Measurements from ENCODE around the gene MEF2D.

The MEF2D gene

DNA sequence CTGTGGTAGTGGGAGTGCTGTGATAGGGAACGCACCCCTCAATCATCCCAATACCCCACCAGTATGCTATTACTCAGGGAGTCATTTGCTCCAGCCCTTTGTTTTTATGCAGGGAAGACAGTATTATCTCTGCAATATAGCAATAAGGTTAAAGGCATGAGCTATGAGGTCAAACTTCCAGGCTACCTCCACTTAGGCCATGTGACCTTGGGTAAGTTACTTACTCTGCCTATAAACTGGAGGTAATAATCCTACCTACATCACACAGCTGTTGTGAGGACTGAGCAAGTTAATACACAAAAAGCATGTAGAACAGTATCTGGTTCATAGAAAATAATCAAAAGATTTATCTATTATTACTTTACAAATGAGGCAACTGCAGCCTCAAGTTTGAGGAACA lies 30.1 kb downstream of the MEF2D start:
- no peak for TF ChIP-seq POLR2A (IDR thresholded peaks at IDR 0.05; ENCODE audit: low read depth, low read length)
- FAIRE-seq (no peak), DNase-seq (ENCODE audit: insufficient read length, low spot score) (no peak)

DNA sequence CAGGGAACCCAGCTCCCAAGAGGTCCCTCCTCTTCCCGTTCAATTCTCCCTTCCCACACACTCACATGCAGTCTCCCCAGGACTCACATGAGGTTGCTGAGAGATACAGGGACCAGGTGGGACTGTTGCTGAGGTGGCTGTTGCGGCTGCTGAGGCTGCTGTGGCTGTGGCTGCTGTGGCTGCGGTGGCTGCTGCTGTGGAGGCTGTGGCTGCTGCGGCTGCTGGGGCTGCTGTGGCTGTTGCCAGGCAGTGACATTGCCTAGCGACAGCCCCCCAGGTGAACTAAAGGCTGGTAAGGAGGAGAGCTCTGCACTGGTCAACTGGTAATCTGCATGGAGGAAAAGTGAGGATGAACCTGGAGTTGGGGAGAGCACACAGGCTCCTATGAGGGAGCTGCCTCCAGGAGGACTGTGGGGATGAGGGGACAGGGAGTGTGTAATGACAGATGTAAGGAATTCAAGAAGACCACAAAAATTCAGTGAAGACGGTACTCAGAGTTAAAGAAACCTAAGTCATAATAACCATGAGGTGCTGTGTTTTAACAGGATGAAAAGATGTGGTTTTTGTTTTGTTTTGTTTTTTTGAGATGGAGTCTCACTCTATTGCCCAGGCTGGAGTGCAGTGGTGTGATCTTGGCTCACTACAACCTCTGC lies 31.8 kb downstream of the MEF2D start:
- no peak for DNase-seq (ENCODE audit: insufficient read length, low spot score)
- TF ChIP-seq POLR2A (IDR thresholded peaks at IDR 0.05; ENCODE audit: low read depth, low read length) = no peak

DNA sequence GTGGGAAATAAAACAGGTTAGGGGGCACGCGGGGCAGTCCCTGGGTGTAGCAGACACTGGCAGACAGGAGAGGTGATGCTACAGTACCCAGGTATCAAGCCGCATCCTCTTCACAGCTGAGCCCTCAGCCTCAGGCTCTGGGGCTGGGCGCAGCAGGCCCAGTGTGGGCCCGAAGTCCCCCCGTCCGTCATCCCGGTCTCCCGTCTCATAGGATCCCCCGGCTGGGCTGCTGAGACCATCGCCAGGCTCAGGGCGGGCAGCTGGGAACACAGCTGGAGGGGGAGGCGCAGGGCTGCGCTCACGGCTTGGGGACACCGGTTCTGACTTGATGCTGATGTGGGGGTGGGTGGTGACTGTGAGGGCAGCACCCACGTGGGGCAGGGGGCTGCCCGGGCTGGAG lies 32.7 kb downstream of the MEF2D start:
- FAIRE-seq = no peak
- no peak for DNase-seq (ENCODE audit: insufficient read length, low spot score)
- TF ChIP-seq POLR2A (IDR thresholded peaks at IDR 0.05; ENCODE audit: low read depth, low read length) = no peak

More for the DNA sequence above, 31.8 kb downstream of the MEF2D start:
- no peak for FAIRE-seq

DNA sequence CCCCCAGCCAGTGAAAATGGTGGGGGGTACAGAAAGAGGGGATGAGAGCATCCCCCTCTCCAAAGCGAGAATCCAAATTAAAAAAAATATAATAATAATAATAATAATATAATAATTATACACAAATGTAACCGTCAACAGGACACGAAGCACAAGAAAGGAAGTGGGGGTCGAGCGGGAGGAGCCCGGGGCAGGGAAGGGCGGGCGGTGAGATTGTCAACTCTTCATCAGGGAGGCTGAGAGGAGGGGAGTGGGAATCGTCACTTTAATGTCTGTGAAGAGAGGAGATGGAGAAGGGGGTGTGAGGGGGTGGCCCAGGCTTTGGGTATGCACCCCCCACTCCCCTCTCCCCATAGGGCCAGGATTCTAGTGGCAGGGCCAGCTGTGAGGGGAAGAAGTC lies 33.2 kb downstream of the MEF2D start:
- no peak for TF ChIP-seq POLR2A (IDR thresholded peaks at IDR 0.05; ENCODE audit: low read depth, low read length)
- DNase-seq (ENCODE audit: insufficient read length, low spot score) (no peak), FAIRE-seq (no peak)

DNA sequence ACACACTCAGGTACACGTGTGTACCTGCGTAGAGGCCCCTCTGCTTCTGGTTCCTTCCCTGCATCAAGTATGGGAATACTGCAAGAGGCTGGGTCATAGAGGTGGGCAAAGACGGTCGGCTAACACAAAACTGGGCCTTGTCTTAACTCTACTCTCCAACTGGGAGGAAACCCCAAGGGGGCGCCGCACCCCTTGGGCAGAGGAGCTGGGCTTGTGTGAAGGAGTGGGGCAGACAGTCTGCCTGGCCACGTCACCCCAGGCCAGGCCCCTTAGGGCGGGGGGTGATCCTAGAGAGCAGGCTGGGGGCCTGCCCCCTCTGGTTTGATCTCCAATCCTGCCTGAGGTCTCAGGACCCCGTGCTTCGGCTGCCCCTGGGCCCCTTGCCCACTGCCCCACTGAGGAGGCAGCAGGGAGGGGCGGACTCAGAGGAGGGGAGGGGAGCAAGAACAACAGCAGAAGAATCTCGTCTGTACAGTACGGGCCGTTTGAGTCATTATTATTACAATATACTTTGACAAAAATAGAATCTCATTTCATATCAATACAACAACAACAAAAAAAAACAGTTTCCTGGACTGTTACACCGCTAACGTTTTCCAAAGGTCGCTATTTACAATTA lies 34.7 kb downstream of the MEF2D start:
- no peak for TF ChIP-seq POLR2A (IDR thresholded peaks at IDR 0.05; ENCODE audit: low read depth, low read length)
- FAIRE-seq = no peak
- no peak for DNase-seq (ENCODE audit: insufficient read length, low spot score)

DNA sequence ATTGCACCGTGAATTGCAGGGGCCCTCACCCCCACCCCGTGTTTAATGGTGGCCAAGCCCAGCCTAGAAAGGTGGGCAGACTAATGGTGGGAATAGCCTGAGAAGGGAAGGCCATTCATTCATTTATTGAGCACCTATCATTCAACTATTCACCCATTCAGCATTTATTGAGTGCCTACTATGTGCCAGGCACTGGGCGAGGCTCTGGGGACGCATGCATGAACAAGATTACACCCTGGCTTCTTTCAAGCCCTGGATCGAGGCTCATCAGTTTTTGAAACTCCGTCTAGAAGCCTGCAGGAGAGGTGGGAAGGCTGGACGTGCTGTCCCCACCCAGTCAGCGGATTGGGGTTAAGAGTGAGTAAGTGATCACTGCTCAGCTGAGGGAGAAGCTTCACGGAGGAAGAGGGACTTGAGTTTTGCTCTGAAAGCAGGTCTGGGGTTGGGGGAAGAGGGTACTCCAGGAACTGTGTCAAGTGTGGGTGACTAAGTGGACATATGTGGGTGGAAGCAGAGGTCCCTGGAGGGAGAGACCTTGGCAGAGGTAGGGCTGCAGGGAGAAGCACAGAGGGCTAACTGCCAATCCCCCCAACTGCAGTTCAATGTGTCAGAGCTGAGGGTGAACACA lies 35.6 kb downstream of the MEF2D start:
- no peak for FAIRE-seq
- TF ChIP-seq POLR2A (IDR thresholded peaks at IDR 0.05; ENCODE audit: low read depth, low read length) = no peak
- DNase-seq (ENCODE audit: insufficient read length, low spot score) = no peak

DNA sequence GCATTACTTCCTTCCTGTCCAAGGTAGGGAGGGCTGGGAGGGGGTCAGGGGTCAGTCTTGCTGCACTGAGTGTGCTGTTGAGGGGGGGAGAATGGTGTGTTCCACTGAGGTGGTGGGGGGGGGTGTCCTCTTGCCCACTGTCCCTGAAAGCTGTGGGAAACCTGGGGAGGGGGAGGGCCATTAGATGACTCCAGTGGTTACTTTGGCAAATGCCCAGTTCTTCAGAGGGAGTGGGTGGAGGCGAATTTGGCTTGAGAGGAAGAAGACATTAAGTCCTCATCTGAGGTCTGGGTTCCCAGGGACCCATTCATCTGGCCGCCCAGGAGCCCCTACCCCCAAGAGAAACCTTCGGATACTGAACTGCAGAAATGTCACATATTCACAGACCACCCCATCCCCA lies 36.2 kb downstream of the MEF2D start:
- DNase-seq (ENCODE audit: insufficient read length, low spot score) (no peak), FAIRE-seq (no peak)
- TF ChIP-seq POLR2A (IDR thresholded peaks at IDR 0.05; ENCODE audit: low read depth, low read length) = no peak

DNA sequence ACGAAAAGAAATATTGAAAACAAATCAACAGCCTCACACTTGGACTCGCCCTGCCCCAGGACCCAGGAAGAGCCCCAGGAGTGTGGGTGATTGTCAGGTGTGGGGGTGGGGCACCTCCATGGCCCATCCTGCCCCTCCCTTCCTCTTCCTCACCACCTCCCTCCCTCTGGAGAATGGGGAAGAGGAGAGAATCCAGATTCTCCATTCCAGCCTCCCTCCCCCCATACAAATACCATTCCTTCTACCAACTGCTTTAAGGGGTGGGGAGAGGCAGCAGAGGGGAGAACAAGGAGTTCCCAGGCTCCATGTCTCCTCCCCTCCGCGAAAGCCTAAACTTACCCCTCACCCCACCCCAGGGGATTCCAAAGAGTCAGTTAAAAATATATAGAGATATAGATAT lies 36.7 kb downstream of the MEF2D start:
- no peak for DNase-seq (ENCODE audit: insufficient read length, low spot score)
- TF ChIP-seq POLR2A (IDR thresholded peaks at IDR 0.05; ENCODE audit: low read depth, low read length) = no peak
- no peak for FAIRE-seq

DNA sequence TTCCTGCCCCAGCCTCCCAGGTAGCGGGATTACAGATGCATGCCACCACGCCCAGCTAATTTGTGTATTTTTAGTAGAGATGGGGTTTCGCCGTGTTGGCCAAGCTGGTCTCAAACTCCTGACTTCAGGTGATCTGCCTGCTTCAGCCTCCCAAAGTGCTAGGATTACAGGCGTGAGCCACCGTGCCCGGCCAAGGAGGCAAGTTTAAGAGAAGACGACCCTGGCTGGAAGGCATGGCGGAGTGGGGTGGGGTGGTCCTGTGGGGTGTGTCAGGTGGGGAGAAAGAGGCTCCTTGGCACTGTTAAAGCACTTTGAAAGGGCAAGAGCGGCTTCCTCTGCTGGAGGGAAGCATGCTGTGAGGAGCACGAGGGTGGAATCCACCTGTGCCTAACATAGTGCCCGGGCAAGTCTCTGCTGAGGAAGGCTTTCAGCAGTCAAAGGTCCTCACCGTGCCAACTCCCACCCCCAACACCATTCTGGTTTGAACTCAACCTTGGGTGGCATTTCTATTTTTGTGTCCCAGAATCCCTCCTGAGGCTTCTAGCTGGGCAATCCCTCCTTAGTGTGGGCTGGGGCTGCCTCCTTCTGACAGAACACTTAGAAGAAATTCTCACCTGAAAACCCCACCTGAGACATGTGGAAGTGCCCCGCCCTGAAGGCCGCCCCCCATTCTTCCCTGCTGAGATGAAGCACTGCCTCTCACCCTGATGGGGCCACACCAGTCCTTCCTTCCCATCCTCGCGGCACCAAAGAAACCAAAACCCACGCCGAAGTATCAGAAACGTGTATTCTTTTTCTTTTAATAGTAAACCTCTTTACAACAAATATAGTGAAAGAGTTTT lies 37.4 kb downstream of the MEF2D start:
- no peak for DNase-seq (ENCODE audit: insufficient read length, low spot score)
- no peak for TF ChIP-seq POLR2A (IDR thresholded peaks at IDR 0.05; ENCODE audit: low read depth, low read length)
- FAIRE-seq = no peak

DNA sequence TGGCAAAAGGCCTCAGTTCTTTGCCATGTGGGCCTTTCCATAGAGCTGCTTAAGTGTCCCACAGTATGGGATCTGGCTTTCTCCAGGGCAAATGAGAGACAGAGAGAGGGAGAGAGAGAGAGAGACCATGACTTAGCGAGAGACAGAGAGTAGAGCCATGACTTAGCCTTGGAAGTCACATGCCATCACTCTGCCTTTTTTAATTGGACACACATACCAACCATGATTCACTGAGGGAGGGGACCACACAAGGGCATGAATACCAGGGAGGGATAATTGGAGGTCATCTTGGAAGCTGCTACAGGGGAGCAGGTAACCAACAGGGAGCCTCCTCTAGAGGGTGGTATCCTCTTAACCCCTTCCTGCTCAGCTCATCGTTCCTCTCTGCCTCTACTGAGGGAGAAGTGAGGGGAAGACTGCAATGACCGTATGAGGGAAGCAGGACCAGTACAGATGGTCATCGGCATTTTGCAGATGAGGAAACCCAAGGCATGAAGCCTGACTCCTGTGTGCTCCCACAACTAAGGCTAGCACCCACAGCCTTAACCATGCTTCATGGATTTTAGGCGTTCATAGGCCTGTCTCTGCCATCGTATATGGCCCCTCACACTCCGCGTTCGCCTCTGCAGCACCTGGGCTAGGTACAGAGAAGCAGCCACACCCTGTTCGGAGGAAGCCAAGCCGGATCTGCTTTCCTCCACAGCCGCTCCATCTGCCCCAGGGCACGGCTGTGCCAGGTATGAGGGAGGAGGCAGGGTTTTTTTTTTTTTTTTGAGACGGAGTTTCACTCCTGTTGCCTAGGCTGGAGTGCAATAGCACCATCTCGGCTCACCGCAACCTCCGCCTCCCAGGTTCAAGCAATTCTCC lies 38.6 kb downstream of the MEF2D start:
- DNase-seq (ENCODE audit: insufficient read length, low spot score) (no peak), FAIRE-seq (no peak)
- TF ChIP-seq POLR2A (IDR thresholded peaks at IDR 0.05; ENCODE audit: low read depth, low read length) = no peak

DNA sequence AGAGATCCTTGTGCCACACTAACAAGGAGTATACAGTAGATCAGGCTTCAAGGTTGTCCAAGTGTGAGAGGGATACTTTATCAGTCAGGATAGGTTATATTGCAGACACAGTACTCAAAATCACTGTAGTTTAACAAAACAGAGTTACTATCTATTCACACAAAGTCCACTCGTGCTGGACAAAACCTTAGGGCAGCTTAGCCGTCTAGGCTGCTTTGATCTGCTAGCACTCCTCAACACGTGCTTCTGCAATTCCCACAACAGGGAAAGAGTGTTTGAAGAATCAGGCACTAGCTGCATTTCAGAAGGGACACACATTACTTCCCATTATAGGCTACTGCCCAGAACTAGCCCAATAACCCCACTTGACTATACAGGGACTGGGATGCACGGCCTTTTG lies 39.5 kb downstream of the MEF2D start:
- DNase-seq (ENCODE audit: insufficient read length, low spot score) = no peak
- TF ChIP-seq POLR2A (IDR thresholded peaks at IDR 0.05; ENCODE audit: low read depth, low read length) = no peak
- no peak for FAIRE-seq

DNA sequence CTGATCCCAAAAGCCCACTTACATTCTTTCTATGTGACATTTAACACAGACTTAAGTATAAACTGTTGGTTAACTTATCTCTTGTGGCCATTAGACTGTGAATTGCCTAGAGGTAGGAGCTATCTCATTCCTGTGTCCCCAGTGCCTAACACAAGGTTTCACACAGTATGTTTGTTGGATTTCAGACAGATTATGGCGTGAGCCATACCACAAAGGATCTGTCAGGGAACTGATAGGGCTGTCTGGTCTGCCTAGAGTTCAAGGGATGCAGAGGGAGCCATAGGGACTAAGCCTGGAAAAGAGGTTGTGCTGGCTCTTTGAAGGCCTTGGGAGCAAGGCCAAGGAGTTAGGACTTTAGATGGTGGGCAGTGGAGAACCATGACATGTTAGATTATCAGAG lies 40.0 kb downstream of the MEF2D start:
- no peak for DNase-seq (ENCODE audit: insufficient read length, low spot score)
- no peak for TF ChIP-seq POLR2A (IDR thresholded peaks at IDR 0.05; ENCODE audit: low read depth, low read length)
- FAIRE-seq = no peak

DNA sequence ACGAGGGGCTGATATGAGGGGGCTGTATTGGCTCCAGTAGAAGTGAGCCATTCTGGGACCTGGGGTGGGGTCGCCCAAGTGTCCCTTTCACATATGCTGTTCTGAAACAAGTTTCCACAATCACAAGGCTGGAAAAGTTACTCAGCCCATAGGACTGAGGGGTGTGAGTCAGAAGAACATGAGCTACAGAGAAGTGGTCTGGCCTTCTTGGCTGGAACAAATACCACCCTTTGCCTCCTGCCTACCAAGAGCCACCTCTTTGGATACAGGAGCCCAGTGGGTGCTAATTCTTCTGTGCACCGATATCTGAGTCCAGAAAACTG lies 42.4 kb downstream of the MEF2D start:
- TF ChIP-seq POLR2A (IDR thresholded peaks at IDR 0.05; ENCODE audit: low read depth, low read length) = no peak
- no peak for DNase-seq (ENCODE audit: insufficient read length, low spot score)

More for the DNA sequence above, 42.4 kb downstream of the MEF2D start:
- no peak for FAIRE-seq
